Neural progenitor cell (in vitro differentiated cells): ENCODE results near the gene NCKAP5. TPM values are rescaled to one million over a fixed set of nuclear protein-coding genes. Genes with fewer than 3 reads are reported as not detected.

ENCODE experiments used
- DNase-seq: peaks from one replicate; pipeline ENCODE4 v3.0.0-alpha.2; 2016; ENCODE audit warnings: low spot score
- H2AFZ ChIP-seq: fragments of 200-600 bp; sonication (generic); replicated peaks from 2 replicates; pipeline ENCODE4 v1.6.1; 2016; ENCODE audit warnings: antibody characterized with exemption
- H3F3A ChIP-seq: fragments of 200-600 bp; sonication (generic); 2 replicates; pipeline ENCODE4 v1.6.1; 2016; ENCODE audit warnings: antibody characterized with exemption, low read depth
- H3K27ac ChIP-seq: fragments of 200-600 bp; sonication (generic); 2 replicates; pipeline ENCODE4 v1.5.1; 2016; ENCODE audit warnings: mild to moderate bottlenecking
- H3K27me3 ChIP-seq: fragments of 200-600 bp; sonication (generic); 2 replicates; pipeline ENCODE4 v1.6.1; 2016; ENCODE audit warnings: mild to moderate bottlenecking, moderate library complexity
- H3K36me3 ChIP-seq: fragments of 200-600 bp; sonication (generic); 2 replicates; pipeline ENCODE4 v1.5.1; 2016
- H3K4me1 ChIP-seq: fragments of 200-600 bp; sonication (generic); 2 replicates; pipeline ENCODE4 v1.6.1; 2016; ENCODE audit warnings: mixed run types
- H3K4me2 ChIP-seq: fragments of 200-600 bp; sonication (generic); 2 replicates; pipeline ENCODE4 v1.6.1; 2016
- H3K4me3 ChIP-seq: fragments of 200-600 bp; sonication (generic); 2 replicates; pipeline ENCODE4 v1.5.1; 2016
- H3K79me2 ChIP-seq: fragments of 200-600 bp; sonication (generic); 2 replicates; pipeline ENCODE4 v1.6.1; 2016; ENCODE audit warnings: low read depth
- H3K9ac ChIP-seq: fragments of 200-600 bp; sonication (generic); 2 replicates; pipeline ENCODE4 v1.6.1; 2016
- H3K9me3 ChIP-seq: fragments of 200-600 bp; sonication (generic); 2 replicates; pipeline ENCODE4 v1.5.1; 2016; ENCODE audit warnings: low read depth
- H4K20me1 ChIP-seq: fragments of 200-600 bp; sonication (generic); 2 replicates; pipeline ENCODE4 v1.6.1; 2016; ENCODE audit warnings: low read depth
- H3K27ac Mint-ChIP-seq: 3 replicates; pipeline ENCODE4 v1.8.0; 2021; ENCODE audit warnings: mixed read lengths
- H3K27me3 Mint-ChIP-seq: 2 replicates; pipeline ENCODE4 v1.8.0; 2022; ENCODE audit warnings: low read depth, mild to moderate bottlenecking, inconsistent platforms, moderate library complexity, mixed read lengths; ENCODE audit not compliant: insufficient read depth
- H3K36me3 Mint-ChIP-seq: 3 replicates; pipeline ENCODE4 v1.8.0; 2021; ENCODE audit warnings: mixed read lengths
- H3K4me1 Mint-ChIP-seq: 3 replicates; pipeline ENCODE4 v1.8.0; 2021; ENCODE audit warnings: mixed read lengths
- H3K4me3 Mint-ChIP-seq: 3 replicates; pipeline ENCODE4 v1.8.0; 2021; ENCODE audit warnings: mild to moderate bottlenecking, moderate library complexity, mixed read lengths
- H3K9me3 Mint-ChIP-seq: 3 replicates; pipeline ENCODE4 v1.8.0; 2020; ENCODE audit warnings: mixed read lengths
- CTCF ChIP-seq: fragments of 200-600 bp; sonication (generic); IDR thresholded peaks from 2 replicates; pipeline ENCODE4 v1.5.1; 2017; ENCODE audit warnings: antibody characterized with exemption, mild to moderate bottlenecking
- EZH2 ChIP-seq: fragments of 200-600 bp; sonication (generic); IDR thresholded peaks from 2 replicates; pipeline ENCODE4 v1.6.1; 2017; ENCODE audit warnings: antibody characterized with exemption, mild to moderate bottlenecking, moderate library complexity
- EZH2phosphoT487 ChIP-seq: fragments of 200-600 bp; sonication (generic); IDR thresholded peaks from 2 replicates; pipeline ENCODE4 v1.6.1; 2017; ENCODE audit warnings: antibody characterized with exemption
- total RNA-seq: library from RNA; depleted of rRNA; stranded (reverse); fragments of >200 nt; gene quantifications from 2 replicates; pipeline ENCODE4 v1.2.3, GENCODE V29; 2015; ENCODE audit warnings: low replicate concordance

The NCKAP5 gene
- total RNA-seq, 1 donor from 2014 or later, result 0.47 TPM

- Histone ChIP-seq H3K27ac (no peak overlapping the region), H3K79me2 (no peaks in the 10 kb centered on the region), H4K20me1 (no peaks in the 10 kb centered on the region), H2AFZ (no peak overlapping the region), H3K4me1 (peaks cover 15% of the 10 kb centered on the region), H3K9ac (no peak overlapping the region), H3K9me3 (no peaks in the 10 kb centered on the region), H3K4me2 (no peak overlapping the region), H3K27me3 (no peaks in the 10 kb centered on the region), H3F3A (peaks cover 7% of the 10 kb centered on the region), H3K4me3 (no peak overlapping the region), H3K36me3 (no peaks in the 10 kb centered on the region)
- Mint-ChIP-seq H3K27me3 (no peaks in the 10 kb centered on the region), H3K4me1 (peaks cover 40% of the 10 kb centered on the region), H3K36me3 (peaks cover 10% of the 10 kb centered on the region), H3K9me3 (peaks cover 3% of the 10 kb centered on the region), H3K4me3 (no peak overlapping the region), H3K27ac (no peak overlapping the region)
- no peak for DNase-seq
- TF ChIP-seq EZH2phosphoT487 (no peak), CTCF (no peak), EZH2 (no peak)
Measured at GRCh38 chr2:133503927-133504326, 64.3 kb downstream of the NCKAP5 start.

- TF ChIP-seq EZH2phosphoT487, result no peak
- no peak for TF ChIP-seq CTCF
- no peak for TF ChIP-seq EZH2
- Mint-ChIP-seq H3K9me3 (peaks cover 3% of the 10 kb centered on the region), H3K36me3 (peaks cover 10% of the 10 kb centered on the region), H3K4me3 (no peak overlapping the region), H3K4me1 (peaks cover 40% of the 10 kb centered on the region), H3K27me3 (no peaks in the 10 kb centered on the region), H3K27ac (no peak overlapping the region)
- H3K4me3 ChIP-seq, result no peak overlapping the region
- H3K79me2 ChIP-seq, result no peaks in the 10 kb centered on the region
- no peaks in the 10 kb centered on the region for H3K36me3 ChIP-seq
- no peak overlapping the region for H3K27ac ChIP-seq
- H3K9ac ChIP-seq, result no peak overlapping the region
- H3K4me2 ChIP-seq, result no peak overlapping the region
- H3K4me1 ChIP-seq, result peaks cover 21% of the 10 kb centered on the region
- no peak for DNase-seq
- no peaks in the 10 kb centered on the region for H4K20me1 ChIP-seq
- H3F3A ChIP-seq, result peaks cover 12% of the 10 kb centered on the region
- no peaks in the 10 kb centered on the region for H3K27me3 ChIP-seq
- no peaks in the 10 kb centered on the region for H3K9me3 ChIP-seq
- no peak overlapping the region for H2AFZ ChIP-seq
Measured at GRCh38 chr2:133503323-133503722, 64.9 kb downstream of the NCKAP5 start.

- Mint-ChIP-seq H3K9me3 (peaks cover 3% of the 10 kb centered on the region), H3K36me3 (peaks cover 10% of the 10 kb centered on the region), H3K27ac (no peak overlapping the region), H3K4me1 (peaks cover 41% of the 10 kb centered on the region), H3K27me3 (no peaks in the 10 kb centered on the region), H3K4me3 (no peak overlapping the region)
- H3K27me3 ChIP-seq, result no peaks in the 10 kb centered on the region
- H3K79me2 ChIP-seq, result no peaks in the 10 kb centered on the region
- H3K9ac ChIP-seq, result no peak overlapping the region
- H3K4me3 ChIP-seq, result no peak overlapping the region
- DNase-seq, result no peak
- no peaks in the 10 kb centered on the region for H4K20me1 ChIP-seq
- TF ChIP-seq CTCF (no peak), EZH2phosphoT487 (no peak), EZH2 (no peak)
- no peaks in the 10 kb centered on the region for H3K36me3 ChIP-seq
- H3F3A ChIP-seq, result peaks cover 18% of the 10 kb centered on the region
- no peak overlapping the region for H3K27ac ChIP-seq
- no peaks in the 10 kb centered on the region for H3K9me3 ChIP-seq
- no peak overlapping the region for H2AFZ ChIP-seq
- no peak overlapping the region for H3K4me2 ChIP-seq
- peaks cover 26% of the 10 kb centered on the region for H3K4me1 ChIP-seq
Measured at GRCh38 chr2:133502678-133503077, 65.6 kb downstream of the NCKAP5 start.
